HCT116 (cell line): ENCODE measurements around the gene BIN2. TPM values are rescaled to one million over a fixed set of nuclear protein-coding genes. Genes with fewer than 3 reads are reported as not detected.
A peak's percentile ranks its signal among the peaks of the same experiment; 100 is the strongest.

Experiments
- ATAC-seq: fragments of 200-7000 bp; cut with Tn5 transposase; 2 replicates; pipeline ENCODE4 v1.9.1; 2020; ENCODE audit warnings: mild to moderate bottlenecking, moderate library complexity
- BruUV-seq: library from RNA; stranded (reverse); fragments of 400-500 nt; replicated peaks from 2 replicates; lab custom pipeline; 2021; lab: Mats Ljungman, UMichigan
- CTCF ChIA-PET: fragments of 300-600 bp; sonication (Branson Sonifier 250); formaldehyde crosslinking; loops from one replicate; lab custom pipeline; 2021; ENCODE audit warnings: antibody characterized with exemption; lab: Charles Lee
- POLR2A ChIA-PET: fragments of 300-600, 350-600 bp; sonication (Branson Sonifier 250); formaldehyde crosslinking; loops from one replicate; lab custom pipeline; 2021; ENCODE audit warnings: antibody characterized with exemption; lab: Charles Lee
- RAD21 ChIA-PET, 2 experiments: fragments of 300-600 bp; sonication (Branson Sonifier 250); formaldehyde crosslinking; loops; one replicate each; lab custom pipeline; 2023; ENCODE audit warnings: low total read pairs in 2 of 2; ENCODE audit not compliant: uncharacterized antibody in 2 of 2, unreplicated experiment in 2 of 2, low non-redundant PET in 1 of 2; lab: Charles Lee
- DNase-seq: peaks from one replicate; pipeline ENCODE4 v3.0.0-alpha.2; 2010; ENCODE audit warnings: low read depth, low spot score
- H2AFZ ChIP-seq: fragments of 200-600 bp; shearing (Covaris generic), sonication (generic); 2 replicates; pipeline ENCODE4 v1.6.1; 2017; ENCODE audit warnings: low read depth, mixed run types, mixed read lengths, antibody characterized with exemption, low read length; ENCODE audit not compliant: poor library complexity, severe bottlenecking
- H3K27ac ChIP-seq: 2 replicates; pipeline ENCODE4 v1.5.1; 2012; ENCODE audit warnings: low read depth, low read length
- H3K27me3 ChIP-seq: fragments of 200-600 bp; sonication (generic); 2 replicates; pipeline ENCODE4 v1.6.1; 2016; ENCODE audit warnings: mixed run types, low read length, mixed read lengths; ENCODE audit not compliant: insufficient read depth
- H3K36me3 ChIP-seq, 2 experiments: fragments of 200-500 bp in 1 of 2; fragments of 200-600 bp in 1 of 2; sonication (Bioruptor generic) in 1 of 2; sonication (generic) in 1 of 2; 2 replicates each; pipeline versions ENCODE4 v1.5.1 to v1.6.1; 2014 to 2016; ENCODE audit warnings: low read length in 2 of 2, inconsistent platforms in 1 of 2, mixed read lengths in 1 of 2, mixed run types in 1 of 2; ENCODE audit not compliant: insufficient read depth in 2 of 2, control insufficient read depth in 1 of 2
- H3K4me1 ChIP-seq, 2 experiments: fragments of 200-600 bp in 1 of 2; sonication (generic) in 1 of 2; 2 replicates each; pipeline versions ENCODE4 v1.5.1 to v1.6.1; 2012 to 2017; ENCODE audit warnings: low read length in 2 of 2, inconsistent platforms in 1 of 2, mild to moderate bottlenecking in 1 of 2, mixed read lengths in 1 of 2, mixed run types in 1 of 2, moderate library complexity in 1 of 2; ENCODE audit not compliant: insufficient read depth in 2 of 2, control insufficient read depth in 1 of 2
- H3K4me2 ChIP-seq: fragments of 200-600 bp; sonication (generic); 2 replicates; pipeline ENCODE4 v1.6.1; 2017; ENCODE audit warnings: mixed run types, low read length, mixed read lengths
- H3K4me3 ChIP-seq, 2 experiments: fragments of 200-600 bp in 1 of 2; sonication (generic) in 1 of 2; replicated peaks in 1 of 2; 2 replicates each; pipeline ENCODE4 v1.5.1; 2011 to 2016; ENCODE audit warnings: low read length in 2 of 2, control low read depth in 1 of 2, low read depth in 1 of 2, mild to moderate bottlenecking in 1 of 2, mixed read lengths in 1 of 2, mixed run types in 1 of 2
- H3K79me2 ChIP-seq: fragments of 200-600 bp; sonication (generic); 2 replicates; pipeline ENCODE4 v1.6.1; 2017; ENCODE audit warnings: mild to moderate bottlenecking, mixed run types, low read length, moderate library complexity, mixed read lengths; ENCODE audit not compliant: insufficient read depth
- H3K9ac ChIP-seq: fragments of 200-600 bp; sonication (generic); 2 replicates; pipeline ENCODE4 v1.6.1; 2016; ENCODE audit warnings: low read length, mixed read lengths
- H3K9me2 ChIP-seq: fragments of 200-600 bp; sonication (generic), shearing (Covaris generic); 2 replicates; pipeline ENCODE4 v1.6.1; 2017; ENCODE audit warnings: mixed run types, mild to moderate bottlenecking, moderate library complexity; ENCODE audit not compliant: insufficient read depth
- H3K9me3 ChIP-seq, 2 experiments: fragments of 200-500 bp in 1 of 2; fragments of 200-600 bp in 1 of 2; sonication (Bioruptor generic) in 1 of 2; sonication (generic) in 1 of 2; 2 replicates each; pipeline ENCODE4 v1.6.1; 2014 to 2017; ENCODE audit warnings: low read length in 2 of 2, mixed read lengths in 2 of 2, inconsistent platforms in 1 of 2, low read depth in 1 of 2, mild to moderate bottlenecking in 1 of 2, mixed run types in 1 of 2, moderate library complexity in 1 of 2; ENCODE audit not compliant: control insufficient read depth in 1 of 2, insufficient read depth in 1 of 2
- H4K20me1 ChIP-seq: fragments of 200-600 bp; sonication (generic), shearing (Covaris generic); 2 replicates; pipeline ENCODE4 v1.6.1; 2017; ENCODE audit warnings: mixed run types, mild to moderate bottlenecking, moderate library complexity; ENCODE audit not compliant: insufficient read depth
- CBX3 ChIP-seq: IDR thresholded peaks from 2 replicates; pipeline ENCODE4 v1.6.1; 2012; ENCODE audit warnings: low read depth
- JUND ChIP-seq: IDR thresholded peaks from 2 replicates; pipeline ENCODE4 v1.6.1; 2012
- RAD21 ChIP-seq: IDR thresholded peaks from 2 replicates; pipeline ENCODE4 v1.6.1; 2012; ENCODE audit warnings: low read depth, mild to moderate bottlenecking
- intact Hi-C: fragments of 100-400 bp; cut with micrococcal nuclease; formaldehyde crosslinking; loops from 2 replicates; pipeline ENCODE4 v1.10.0; 2022
- total RNA-seq: library from RNA; stranded (reverse); gene quantifications from one replicate; pipeline ENCODE4 v1.2.1, GENCODE V29; 2021; ENCODE audit not compliant: unreplicated experiment
- TF ChIP-seq, protein P1 (sequence below), 3 experiments: fragments of 200-600 bp in 1 of 3; sonication (generic) in 1 of 3; IDR thresholded peaks in 2 of 3; conservative IDR thresholded peaks in 1 of 3; 2 replicates each; pipeline ENCODE4 v1.5.1; 2012 to 2017; ENCODE audit warnings: low read depth in 2 of 3, low read length in 2 of 3, antibody characterized with exemption in 1 of 3, borderline replicate concordance in 1 of 3, control low read depth in 1 of 3, mild to moderate bottlenecking in 1 of 3, mixed read lengths in 1 of 3, mixed run types in 1 of 3, moderate library complexity in 1 of 3; ENCODE audit not compliant: insufficient read depth in 1 of 3

Gene BIN2
- total RNA-seq, 1 experiment from 2014 or later: 0.22 TPM

DNA sequence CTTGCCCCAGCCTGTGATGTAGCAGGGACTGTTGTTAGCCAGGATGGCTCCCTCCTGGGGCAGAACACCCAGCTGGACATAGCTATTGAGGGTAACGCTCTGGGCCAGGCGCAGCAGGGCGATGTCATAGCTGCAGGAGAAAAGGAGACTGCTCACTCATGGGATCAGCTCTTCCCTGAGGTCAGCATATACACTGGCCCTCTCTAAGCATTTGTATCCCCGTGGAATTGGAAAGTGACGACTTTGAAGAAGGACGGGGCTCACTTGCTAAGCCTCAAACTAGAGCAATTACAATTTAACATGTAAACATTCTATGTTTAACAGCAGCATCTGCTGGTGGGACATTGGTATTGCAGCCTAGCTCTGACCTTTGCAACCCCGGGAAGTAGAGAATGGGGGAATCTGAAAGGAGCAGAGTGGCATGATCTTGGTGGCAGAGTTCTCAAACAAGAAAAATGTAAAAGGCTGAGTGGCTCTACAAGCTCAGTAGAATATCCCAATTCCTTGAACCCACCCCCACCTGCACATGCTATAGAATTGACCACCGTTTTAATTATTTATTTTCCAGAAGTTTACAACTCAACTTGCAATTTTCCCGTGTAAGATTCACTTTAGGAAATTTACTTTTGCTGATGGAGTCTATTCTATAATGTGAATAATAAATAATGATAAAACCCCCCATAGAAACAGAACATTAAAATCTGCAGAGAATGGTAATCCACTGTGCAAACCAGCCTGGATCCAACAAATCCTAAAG, 17.5 kb upstream of the BIN2 start:
- TF ChIP-seq, protein P1, sequence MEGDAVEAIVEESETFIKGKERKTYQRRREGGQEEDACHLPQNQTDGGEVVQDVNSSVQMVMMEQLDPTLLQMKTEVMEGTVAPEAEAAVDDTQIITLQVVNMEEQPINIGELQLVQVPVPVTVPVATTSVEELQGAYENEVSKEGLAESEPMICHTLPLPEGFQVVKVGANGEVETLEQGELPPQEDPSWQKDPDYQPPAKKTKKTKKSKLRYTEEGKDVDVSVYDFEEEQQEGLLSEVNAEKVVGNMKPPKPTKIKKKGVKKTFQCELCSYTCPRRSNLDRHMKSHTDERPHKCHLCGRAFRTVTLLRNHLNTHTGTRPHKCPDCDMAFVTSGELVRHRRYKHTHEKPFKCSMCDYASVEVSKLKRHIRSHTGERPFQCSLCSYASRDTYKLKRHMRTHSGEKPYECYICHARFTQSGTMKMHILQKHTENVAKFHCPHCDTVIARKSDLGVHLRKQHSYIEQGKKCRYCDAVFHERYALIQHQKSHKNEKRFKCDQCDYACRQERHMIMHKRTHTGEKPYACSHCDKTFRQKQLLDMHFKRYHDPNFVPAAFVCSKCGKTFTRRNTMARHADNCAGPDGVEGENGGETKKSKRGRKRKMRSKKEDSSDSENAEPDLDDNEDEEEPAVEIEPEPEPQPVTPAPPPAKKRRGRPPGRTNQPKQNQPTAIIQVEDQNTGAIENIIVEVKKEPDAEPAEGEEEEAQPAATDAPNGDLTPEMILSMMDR (IDR thresholded peaks at IDR 0.05 in 2 of 3, conservative IDR thresholded peaks at IDR 0.05 in 1 of 3; ENCODE audit: borderline replicate concordance in 1 of 3, insufficient read depth in 1 of 3, low read depth in 2 of 3, low read length in 2 of 3): peak; percentile 94 to 99 (median 95)
- TF ChIP-seq CBX3: peak; percentile 59; the same call in 1 of the 2 replicates
- peak; percentile 99 for TF ChIP-seq RAD21
- no peak for TF ChIP-seq JUND
- no peaks in the 10 kb centered on the region for H3K9me2 ChIP-seq
- ChIA-PET POLR2A (interaction anchor here (0.6 to 1.3 kb wide), 5 partner anchors 71 to 578 kb away, joined by 3 to 5 read pairs (median 3); partner anchors contain the start of genes ATF1, CSRNP2, DAZAP2 and SMAGP), CTCF (interaction anchor here (0.7 to 2.8 kb wide), 27 partner anchors 9 to 578 kb away, joined by 3 to 25 read pairs (median 5); partner anchors contain the start of genes ATF1, DAZAP2, POU6F1 and SLC11A2), RAD21 (interaction anchor here (0.5 to 2.2 kb wide), 15 partner anchors 8 to 578 kb away, joined by 3 to 15 read pairs (median 5); partner anchors contain the start of genes ATF1 (in 1 of the 2), DAZAP2 (in 1 of the 2), POU6F1 (in 1 of the 2) and SMAGP (in 1 of the 2))
- no peak overlapping the region for H3K27ac ChIP-seq
- H3K36me3 ChIP-seq: no peaks in the 10 kb centered on the region
- no TSS peak for BruUV-seq
- no peaks in the 10 kb centered on the region for H3K9me3 ChIP-seq
- peak; percentile 56 for DNase-seq
- H3K4me3 ChIP-seq: peak overlapping the region in 1 of 2 experiments; percentile 24; a peak in 1 of 4 replicates
- intact Hi-C loops: loop anchor here (1.0 to 10.0 kb wide), 7 partner anchors 72 to 837 kb away; partner anchors contain the start of gene DIP2B
- H4K20me1 ChIP-seq: no peaks in the 10 kb centered on the region
- H3K79me2 ChIP-seq: no peaks in the 10 kb centered on the region
- peaks cover 0 to 17% of the 10 kb centered on the region in 2 experiments; a peak in 2 of 4 replicates for H3K4me1 ChIP-seq
- H2AFZ ChIP-seq: peak overlapping the region; percentile 97
- H3K4me2 ChIP-seq: peak overlapping the region; percentile 65
- H3K27me3 ChIP-seq: no peaks in the 10 kb centered on the region
- peak; percentile 85 for ATAC-seq
- peak overlapping the region; percentile 21; the same call in 1 of the 2 replicates for H3K9ac ChIP-seq
